Measurements from ENCODE around the gene ANKLE2. TPM values are rescaled to one million over a fixed set of nuclear protein-coding genes. Genes with fewer than 3 reads are reported as not detected.

The ANKLE2 gene
- total and polyA plus RNA-seq, 2 of the 8 experiments (the other 6 are each of a cell fraction or from before 2014, with no cell fraction given) = 41.0 to 64.9 TPM

DNA sequence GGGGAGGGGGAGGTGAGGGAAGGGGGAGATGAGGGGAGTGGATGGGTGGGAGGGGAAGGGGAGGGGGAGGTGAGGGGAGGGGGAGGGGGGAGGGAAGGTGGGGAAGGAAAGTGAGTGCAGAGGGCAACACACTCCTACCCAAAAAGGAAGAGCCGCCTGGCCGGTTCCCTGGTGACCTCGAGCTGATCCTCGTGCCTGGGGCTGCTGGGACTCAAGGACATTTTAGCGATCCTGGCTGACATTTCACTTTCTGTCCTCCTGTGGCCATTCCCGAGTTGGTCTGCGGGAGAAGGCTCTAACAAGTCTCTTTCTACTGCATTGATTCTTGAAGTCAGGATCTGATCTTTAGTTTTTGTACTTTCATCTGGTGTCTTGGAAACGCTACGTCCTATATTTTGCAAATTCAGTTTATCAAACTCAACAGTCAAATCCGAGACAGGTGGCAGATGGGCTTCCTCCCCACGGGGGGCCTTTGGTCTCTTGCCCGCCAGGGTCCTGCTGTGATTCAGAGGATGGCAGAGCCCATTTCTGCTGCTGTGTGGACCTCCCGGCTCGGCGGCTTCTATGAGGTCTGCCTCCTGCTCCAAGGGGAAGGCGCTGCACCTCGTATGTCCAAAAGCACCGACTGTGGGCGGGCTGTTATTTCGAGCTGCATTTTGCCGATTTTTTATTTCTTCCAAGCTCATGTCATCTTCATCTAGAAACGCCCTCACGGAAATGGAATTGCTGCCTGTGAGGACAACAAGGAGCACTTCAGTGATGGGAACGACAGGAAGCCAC, 31.9 kb downstream of the ANKLE2 start:
- Histone ChIP-seq H4K20me1 (replicated peaks in 1 of 2; ENCODE audit: control insufficient read depth in 1 of 2, insufficient read depth in 2 of 2, low read length in 2 of 2) (peaks cover 4 to 9% of the 10 kb centered on the region in 2 experiments), H2AFZ (ENCODE audit: low read length) (no peak overlapping the region), H3K23ac (ENCODE audit: insufficient read length) (no peak overlapping the region), H2BK12ac (ENCODE audit: low read depth, low read length) (no peak overlapping the region), H3K4me3 (ENCODE audit: extremely low read depth in 1 of 4, insufficient read depth in 2 of 4, low read depth in 3 of 4, low read length in 4 of 4) (no peak overlapping the region), H4K8ac (ENCODE audit: extremely low read depth, insufficient read depth, low read length) (no peak overlapping the region), H3K14ac (ENCODE audit: insufficient read length) (no peak overlapping the region), H2BK20ac (ENCODE audit: low read length) (no peak overlapping the region), H3K23me2 (ENCODE audit: low read depth, low read length) (no peaks in the 10 kb centered on the region), H3K4me1 (replicated peaks in 1 of 4; ENCODE audit: control insufficient read depth in 3 of 4, insufficient read depth in 4 of 4, low read length in 3 of 4) (no peaks in the 10 kb centered on the region; a peak in 1 of 7 replicates), H2BK120ac (replicated peaks; ENCODE audit: low read depth, low read length) (no peak overlapping the region), H3K56ac (replicated peaks; ENCODE audit: insufficient read length, low read depth, low read length) (no peak overlapping the region), H3K36me3 (ENCODE audit: control insufficient read depth in 2 of 4, insufficient read depth in 4 of 4, low read length in 3 of 4) (peaks cover 37 to 88% (median 72%) of the 10 kb centered on the region in 4 experiments), H3K27me3 (replicated peaks in 1 of 4; ENCODE audit: control insufficient read depth in 3 of 4, extremely low read depth in 1 of 4, insufficient read depth in 3 of 4, low read length in 3 of 4) (no peaks in the 10 kb centered on the region), H4K5ac (ENCODE audit: insufficient read length, low read depth, low read length) (no peak overlapping the region), H3K9ac (replicated peaks in 1 of 4; ENCODE audit: extremely low read depth in 1 of 4, low read depth in 3 of 4, low read length in 3 of 4) (no peak overlapping the region), H3K27ac (ENCODE audit: low read depth, low read length) (no peak overlapping the region), H3K79me1 (ENCODE audit: low read depth, low read length) (no peaks in the 10 kb centered on the region), H3K4me2 (ENCODE audit: insufficient read depth in 1 of 2, low read depth in 2 of 2, low read length in 2 of 2) (no peak overlapping the region), H3K79me2 (ENCODE audit: control insufficient read depth in 1 of 2, insufficient read depth in 2 of 2, low read length in 2 of 2) (no peaks in the 10 kb centered on the region; a peak in 1 of 4 replicates), H3K18ac (ENCODE audit: extremely low read depth, low read length) (no peak overlapping the region), H2BK5ac (ENCODE audit: low read depth, low read length) (no peak overlapping the region), H2AK5ac (ENCODE audit: low read depth, low read length) (no peak overlapping the region), H2BK15ac (ENCODE audit: low read length) (no peak overlapping the region), H3K9me3 (ENCODE audit: insufficient read depth in 2 of 2, low read depth in 1 of 2, low read length in 1 of 2) (peaks cover 0 to 8% of the 10 kb centered on the region in 2 experiments; a peak in 1 of 4 replicates), H3K4ac (replicated peaks; ENCODE audit: insufficient read length, low read depth, low read length) (no peak overlapping the region), H4K91ac (replicated peaks; ENCODE audit: insufficient read length, low read length) (no peak overlapping the region)
- TF ChIP-seq RAD21 (IDR thresholded peaks at IDR 0.05 in 1 of 2, conservative IDR thresholded peaks at IDR 0.05 in 1 of 2; ENCODE audit: low read depth in 2 of 2, low read length in 2 of 2) (no peak), YY1 (IDR thresholded peaks at IDR 0.05; ENCODE audit: low read depth, low read length) (no peak), SP2 (IDR thresholded peaks at IDR 0.05; ENCODE audit: low read length) (no peak)
- FAIRE-seq (no peak), DNase-seq (ENCODE audit: low read depth in 1 of 2, low spot score in 2 of 2) (no peak)
- CTCF ChIA-PET (ENCODE audit: partially characterized antibody) = interaction anchor here (1.6 kb wide), 1 partner anchor 10 kb away, joined by 3 read pairs; no protein-coding TSS in a partner anchor
- WGBS, 2 experiments (ENCODE audit: extremely low coverage in 1 of 2, insufficient coverage in 1 of 2, insufficient read length in 1 of 2, insufficient replicate concordance in 2 of 2, low coverage in 1 of 2, low lambda C conversion rate in 2 of 2, missing lambda C conversion rate in 1 of 2) = 94% methylated on average over 22 of the region's 24 CpGs; no CpG with 5 or more reads in 1 of the 2 experiments
- POLR2A ChIA-PET (ENCODE audit: partially characterized antibody) = interaction anchor here (1.2 to 3.1 kb wide), 10 partner anchors 8 to 156 kb away, joined by 3 to 17 read pairs (median 4); partner anchors contain the start of gene PGAM5

All from H1 (cell line).